ENCODE measurements around the gene TRAPPC3.

- no peak for TF ChIP-seq CTCF (conservative IDR thresholded peaks at IDR 0.05; ENCODE audit: low read depth in 2 of 2)
- no peak for TF ChIP-seq EZH2 (IDR thresholded peaks at IDR 0.05; ENCODE audit: low read depth, unreplicated experiment)
Observed at GRCh38 chr1:36107394-36107793, 41.9 kb downstream of the TRAPPC3 start.
